HepG2 (cell line): ENCODE measurements around the gene SLC11A1. TPM values are rescaled to one million over a fixed set of nuclear protein-coding genes. Genes with fewer than 3 reads are reported as not detected.

ENCODE experiments used
- ARID3A ChIP-seq: IDR thresholded peaks from 2 replicates; pipeline ENCODE4 v1.6.1; 2012; ENCODE audit warnings: low read depth, low read length, improper control_type of control experiment
- BORCS8-MEF2B ChIP-seq: sonication (generic); formaldehyde crosslinking; IDR thresholded peaks from 2 replicates; pipeline ENCODE4 v1.8.0; 2022; ENCODE audit warnings: mild to moderate bottlenecking, missing genetic modification reagents
- BRCA1 ChIP-seq: sonication (generic); formaldehyde crosslinking; IDR thresholded peaks from 2 replicates; pipeline ENCODE4 v1.4.0; 2020; ENCODE audit warnings: missing genetic modification reagents
- GATAD2A ChIP-seq: IDR thresholded peaks from 2 replicates; pipeline ENCODE4 v1.6.1; 2016
- HNF1B ChIP-seq: sonication (generic); formaldehyde crosslinking; IDR thresholded peaks from 2 replicates; pipeline ENCODE4 v1.5.1; 2020; ENCODE audit warnings: mild to moderate bottlenecking, moderate library complexity, missing genetic modification reagents
- KMT2A ChIP-seq: sonication (generic); formaldehyde crosslinking; IDR thresholded peaks from 2 replicates; pipeline ENCODE4 v1.4.0; 2020; ENCODE audit warnings: missing genetic modification reagents
- MBD4 ChIP-seq: IDR thresholded peaks from 2 replicates; pipeline ENCODE4 v1.6.1; 2012; ENCODE audit warnings: low read length, inconsistent platforms, borderline replicate concordance
- PRDM10 ChIP-seq: sonication (generic); formaldehyde crosslinking; IDR thresholded peaks from 2 replicates; pipeline ENCODE4 v1.4.0; 2020; ENCODE audit warnings: low read depth, missing genetic modification reagents
- SOX13 ChIP-seq, 3 experiments: fragments of 450-650 bp in 1 of 3; sonication (generic) in 1 of 3; formaldehyde crosslinking in 1 of 3; IDR thresholded peaks in 2 of 3; conservative IDR thresholded peaks in 1 of 3; 2 replicates each; pipeline versions ENCODE4 v1.5.0 to v1.6.1; 2016 to 2020; ENCODE audit warnings: antibody characterized with exemption in 1 of 3, mild to moderate bottlenecking in 1 of 3, missing compliant biosample characterization in 1 of 3, missing genetic modification reagents in 1 of 3, moderate library complexity in 1 of 3
- SP4 ChIP-seq: sonication (generic); formaldehyde crosslinking; IDR thresholded peaks from 2 replicates; pipeline ENCODE4 v1.8.1; 2023; ENCODE audit warnings: mild to moderate bottlenecking, missing genetic modification reagents
- TBX3 ChIP-seq: fragments of 450-650 bp; IDR thresholded peaks from 2 replicates; pipeline ENCODE4 v1.6.1; 2017; ENCODE audit warnings: antibody characterized with exemption, mild to moderate bottlenecking, inconsistent platforms, borderline replicate concordance
- TMF1 ChIP-seq: sonication (generic); formaldehyde crosslinking; IDR thresholded peaks from 2 replicates; pipeline ENCODE4 v1.8.1; 2022; ENCODE audit warnings: low read depth, missing genetic modification reagents
- ZBTB8A ChIP-seq: sonication (generic); formaldehyde crosslinking; IDR thresholded peaks from 2 replicates; pipeline ENCODE4 v1.4.0; 2020; ENCODE audit warnings: mild to moderate bottlenecking, low read depth, missing genetic modification reagents, borderline replicate concordance
- ZNF17 ChIP-seq: sonication (generic); formaldehyde crosslinking; IDR thresholded peaks from 2 replicates; pipeline ENCODE4 v1.5.0; 2020; ENCODE audit warnings: mild to moderate bottlenecking, missing genetic modification reagents
- ZNF362 ChIP-seq: sonication (generic); formaldehyde crosslinking; IDR thresholded peaks from 2 replicates; pipeline ENCODE4 v1.4.0; 2020; ENCODE audit warnings: missing genetic modification reagents, mild to moderate bottlenecking, borderline replicate concordance
- ZNF503 ChIP-seq: sonication (generic); formaldehyde crosslinking; IDR thresholded peaks from 2 replicates; pipeline ENCODE4 v1.4.0; 2020; ENCODE audit warnings: missing genetic modification reagents
- ZNF614 ChIP-seq: IDR thresholded peaks from 2 replicates; pipeline ENCODE4 v1.6.1; 2018; ENCODE audit warnings: missing biosample characterization, missing genetic modification reagents, inconsistent platforms, borderline replicate concordance
- ZNF761 ChIP-seq: sonication (generic); formaldehyde crosslinking; conservative IDR thresholded peaks from 2 replicates; pipeline ENCODE4 v1.4.0; 2020; ENCODE audit warnings: mild to moderate bottlenecking, missing genetic modification reagents
- polyA plus RNA-seq, 8 experiments: library from polyadenylated mRNA; depleted of rRNA in 3 of 8; stranded (reverse) in 7 of 8; unstranded in 1 of 8; fragments of >200 nt; fragmentation: Illumina TruSeq in 4 of 8; extraction: Trizol in 4 of 8; gene quantifications; 2 replicates each; pipeline versions ENCODE4 v1.2.1 to v1.2.3, GENCODE V29; 2011 to 2016; ENCODE audit warnings: low read depth in 4 of 8, missing spikeins in 1 of 8, mixed read lengths in 1 of 8; ENCODE audit not compliant: insufficient read depth in 1 of 8
- total RNA-seq, 5 experiments: library from RNA; depleted of rRNA; stranded (reverse); fragments of >200 nt; fragmentation: Illumina TruSeq; extraction: Trizol; gene quantifications; 2 replicates each; pipeline ENCODE4 v1.2.3, GENCODE V29; 2016; ENCODE audit warnings: low read depth in 1 of 5

SLC11A1 gene
- total and polyA plus RNA-seq, 2 of the 13 experiments (the other 11 are each of a cell fraction or from before 2014, with no cell fraction given), result 0.33 to 2.3 TPM

GRCh38 chr2:218406209-218406948 is 24.3 kb downstream of the SLC11A1 start (continued):
- TF ChIP-seq PRDM10 (CRISPR knock-in tag), result peak; percentile 40; the same call in 1 of the 2 replicates
- no peak for TF ChIP-seq ZNF17 (CRISPR knock-in tag)
- TF ChIP-seq ZBTB8A (CRISPR knock-in tag), result no peak
- no peak; the same call in none of the 2 replicates for TF ChIP-seq ZNF503 (CRISPR knock-in tag)
- no peak; the same call in 1 of the 2 replicates for TF ChIP-seq TMF1 (CRISPR knock-in tag)
- no peak for TF ChIP-seq SOX13 (IDR thresholded peaks at IDR 0.05)
- peak in 1 of 2 experiments; percentile 58; a peak in 2 of 4 replicates for TF ChIP-seq SOX13 (CRISPR knock-in tag; conservative IDR thresholded peaks at IDR 0.05 in 1 of 2, IDR thresholded peaks at IDR 0.05 in 1 of 2)
- 0 out of 2 replicates have a peak, but pooled peaks have one; percentile 24 for TF ChIP-seq TBX3
- TF ChIP-seq HNF1B (CRISPR knock-in tag), result peak; percentile 68
- no peak for TF ChIP-seq MBD4
- peak; percentile 66 for TF ChIP-seq BORCS8-MEF2B (CRISPR knock-in tag)
- TF ChIP-seq ZNF761 (CRISPR knock-in tag), result no peak
- no peak; the same call in 1 of the 2 replicates for TF ChIP-seq SP4 (CRISPR knock-in tag)
- TF ChIP-seq BRCA1, result no peak; the same call in 1 of the 2 replicates
- 0 out of 2 replicates have a peak, but pooled peaks have one; percentile 65 for TF ChIP-seq ZNF614 (CRISPR knock-in tag)
- TF ChIP-seq KMT2A (CRISPR knock-in tag), result peak; percentile 57; the same call in 1 of the 2 replicates
- TF ChIP-seq ZNF362 (CRISPR knock-in tag), result no peak
- peak; percentile 68 for TF ChIP-seq GATAD2A (CRISPR knock-in tag)
- no peak for TF ChIP-seq ARID3A
